HepG2 (cell line): ENCODE data around the gene CTDNEP1.

ENCODE experiments used
- CENPBD1 ChIP-seq: sonication (generic); formaldehyde crosslinking; IDR thresholded peaks from 2 replicates; pipeline ENCODE4 v1.8.0; 2022; ENCODE audit warnings: missing genetic modification reagents, low read depth, mild to moderate bottlenecking, borderline replicate concordance
- CTCF ChIP-seq: sonication (generic); formaldehyde crosslinking; IDR thresholded peaks from 2 replicates; pipeline ENCODE4 v1.5.0; 2020; ENCODE audit warnings: mild to moderate bottlenecking, missing genetic modification reagents, moderate library complexity
- TCF7L2 ChIP-seq: IDR thresholded peaks from 2 replicates; pipeline ENCODE4 v1.6.1; 2011; ENCODE audit warnings: mild to moderate bottlenecking, low read depth, low read length, moderate library complexity
- ZFYVE20 ChIP-seq: sonication (generic); formaldehyde crosslinking; IDR thresholded peaks from 2 replicates; pipeline ENCODE4 v1.8.0; 2023; ENCODE audit warnings: low read depth, mild to moderate bottlenecking, moderate library complexity, missing genetic modification reagents, borderline replicate concordance

DNA sequence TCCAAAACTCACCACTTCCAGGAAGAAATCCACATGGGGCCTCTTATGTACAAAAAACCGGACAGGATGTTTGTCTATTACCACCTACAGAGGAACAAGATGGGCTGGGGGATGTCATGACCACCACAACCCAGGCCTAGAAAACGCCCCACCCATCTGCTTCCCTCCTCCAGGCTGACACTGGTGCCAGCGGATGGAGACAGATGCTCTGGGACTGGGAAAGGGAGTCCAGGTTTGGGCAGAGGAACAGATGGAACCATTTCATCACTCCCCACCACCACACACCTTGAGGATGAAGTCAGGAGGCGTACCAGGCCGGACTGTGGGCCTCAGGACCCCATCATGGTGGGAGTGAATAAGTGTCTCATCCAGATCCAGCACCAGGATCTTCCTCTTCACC, 4.8 kb downstream of the CTDNEP1 start:
- TF ChIP-seq TCF7L2 (no peak), CTCF (CRISPR knock-in tag) (no peak), ZFYVE20 (CRISPR knock-in tag) (no peak), CENPBD1 (no peak)
